AG04449 (cell line): Measurements from ENCODE around the gene TCEA2.

Experiments used
- CTCF ChIA-PET: fragments of 350-600 bp; formaldehyde crosslinking; extraction: SDS; loops from one replicate; lab custom pipeline; 2021; ENCODE audit warnings: antibody characterized with exemption; lab: Yijun Ruan, JAX
- POLR2A ChIA-PET: fragments of 400-600, 350-600 bp; formaldehyde crosslinking; extraction: SDS; loops from one replicate; lab custom pipeline; 2020; ENCODE audit warnings: antibody characterized with exemption, inconsistent platforms; lab: Yijun Ruan, JAX
- DNase-seq: peaks from one replicate; pipeline ENCODE4 v3.0.0-alpha.2; 2010; ENCODE audit warnings: low read depth, low spot score
- H3K4me3 ChIP-seq: 2 replicates; pipeline ENCODE4 v1.5.1; 2011; ENCODE audit warnings: low read depth, mild to moderate bottlenecking, control low read depth, low read length
- CTCF ChIP-seq: IDR thresholded peaks from one replicate; pipeline ENCODE4 v1.5.1; 2011; ENCODE audit warnings: mild to moderate bottlenecking, moderate library complexity, low read length, control low read depth, inconsistent platforms; ENCODE audit not compliant: insufficient read depth; ENCODE audit errors: missing control alignments

The TCEA2 gene

GRCh38 chr20:64055396-64055892 is 7.6 kb upstream of the TCEA2 start:
- H3K4me3 ChIP-seq: no peak overlapping the region
- POLR2A ChIA-PET: interaction anchor here (1.3 kb wide), 1 partner anchor 7 kb away, joined by 6 read pairs; the partner anchor contains the start of gene TCEA2
- no peak for DNase-seq
- CTCF ChIA-PET: interaction anchor here (1.4 to 2.2 kb wide), 4 partner anchors 10 to 75 kb away, joined by 3 to 8 read pairs (median 6); partner anchors contain the start of genes PRPF6 and SAMD10
- no peak for TF ChIP-seq CTCF

GRCh38 chr20:64055893-64056638 is 6.9 kb upstream of the TCEA2 start:
- POLR2A ChIA-PET: no interaction called here
- DNase-seq: no peak
- CTCF ChIA-PET: interaction anchor here (0.9 to 7.3 kb wide), 6 partner anchors 16 to 99 kb away, joined by 3 to 54 read pairs (median 4); partner anchors contain the start of genes PRPF6, SAMD10 and UCKL1
- H3K4me3 ChIP-seq: no peak overlapping the region
- TF ChIP-seq CTCF: no peak

GRCh38 chr20:64056639-64056888 is 6.4 kb upstream of the TCEA2 start:
- no peak for DNase-seq
- ChIA-PET CTCF (interaction anchor here (0.9 to 7.3 kb wide), 6 partner anchors 16 to 100 kb away, joined by 3 to 54 read pairs (median 4); partner anchors contain the start of genes PRPF6, SAMD10 and UCKL1), POLR2A (no interaction called here)
- no peak overlapping the region for H3K4me3 ChIP-seq
- no peak for TF ChIP-seq CTCF

- no peak for TF ChIP-seq CTCF
- CTCF ChIA-PET: interaction anchor here (0.6 to 7.3 kb wide), 19 partner anchors 9 to 100 kb away, joined by 3 to 54 read pairs (median 4); partner anchors contain the start of genes LKAAEAR1, OPRL1, PRPF6 and RGS19
- DNase-seq: no peak
- POLR2A ChIA-PET: no interaction called here
- no peak overlapping the region for H3K4me3 ChIP-seq
Measured at GRCh38 chr20:64056889-64057627, 5.9 kb upstream of the TCEA2 start.

GRCh38 chr20:64057628-64058498 is 5.1 kb upstream of the TCEA2 start:
- DNase-seq: no peak
- POLR2A ChIA-PET: no interaction called here
- no peak overlapping the region for H3K4me3 ChIP-seq
- CTCF ChIA-PET: interaction anchor here (0.6 to 7.3 kb wide), 17 partner anchors 8 to 101 kb away, joined by 3 to 54 read pairs (median 4); partner anchors contain the start of genes LKAAEAR1, OPRL1, PRPF6 and RGS19
- peak; percentile 95 for TF ChIP-seq CTCF
